Measurements from ENCODE around the gene SHISAL1.

Gene SHISAL1

GRCh38 chr22:44278243-44279068 lies 34.3 kb downstream of the SHISAL1 start:
- DNase-seq (ENCODE audit: low spot score) = no peak

GRCh38 chr22:44277386-44278135 lies 35.2 kb downstream of the SHISAL1 start:
- DNase-seq (ENCODE audit: low spot score) = no peak

GRCh38 chr22:44276706-44277356 lies 35.9 kb downstream of the SHISAL1 start:
- no peak for DNase-seq (ENCODE audit: low spot score)

GRCh38 chr22:44276041-44276440 lies 36.7 kb downstream of the SHISAL1 start:
- no peak for DNase-seq (ENCODE audit: low spot score)

- DNase-seq (ENCODE audit: low spot score) = no peak
Measured at GRCh38 chr22:44275631-44275995, 37.1 kb downstream of the SHISAL1 start.

GRCh38 chr22:44274918-44275630 lies 37.7 kb downstream of the SHISAL1 start:
- no peak for DNase-seq (ENCODE audit: low spot score)

GRCh38 chr22:44273175-44273574 lies 39.6 kb downstream of the SHISAL1 start:
- no peak for DNase-seq (ENCODE audit: low spot score)

GRCh38 chr22:44272401-44272771 lies 40.4 kb downstream of the SHISAL1 start:
- DNase-seq (ENCODE audit: low spot score) = no peak

GRCh38 chr22:44271732-44272400 lies 40.9 kb downstream of the SHISAL1 start:
- DNase-seq (ENCODE audit: low spot score) = no peak

- DNase-seq (ENCODE audit: low spot score) = no peak
Measured at GRCh38 chr22:44271010-44271500, 41.7 kb downstream of the SHISAL1 start.

GRCh38 chr22:44270556-44270880 lies 42.2 kb downstream of the SHISAL1 start:
- DNase-seq (ENCODE audit: low spot score) = no peak

GRCh38 chr22:44269757-44270555 lies 42.8 kb downstream of the SHISAL1 start:
- no peak for DNase-seq (ENCODE audit: low spot score)

- DNase-seq (ENCODE audit: low spot score) = no peak
Measured at GRCh38 chr22:44269117-44269498, 43.6 kb downstream of the SHISAL1 start.

GRCh38 chr22:44268431-44269116 lies 44.2 kb downstream of the SHISAL1 start:
- no peak for DNase-seq (ENCODE audit: low spot score)

- no peak for DNase-seq (ENCODE audit: low spot score)
Measured at GRCh38 chr22:44267856-44268255, 44.9 kb downstream of the SHISAL1 start.

GRCh38 chr22:44266796-44267760 lies 45.7 kb downstream of the SHISAL1 start:
- DNase-seq (ENCODE audit: low spot score) = no peak

- DNase-seq (ENCODE audit: low spot score) = no peak
Measured at GRCh38 chr22:44263547-44263946, 49.2 kb downstream of the SHISAL1 start.

- no peak for DNase-seq (ENCODE audit: low spot score)
Measured at GRCh38 chr22:44261861-44262595, 50.7 kb downstream of the SHISAL1 start.
